ENCODE results near the gene LSP1. TPM values are rescaled to one million over a fixed set of nuclear protein-coding genes. Genes with fewer than 3 reads are reported as not detected.
A peak's percentile ranks its signal among the peaks of the same experiment; 100 is the strongest.
"Not testable (repeated sequence)": the region's sequence is repeated elsewhere in the genome, so short reads cannot be mapped to it uniquely, and the experiment has no call there.

Gene LSP1
- polyA plus RNA-seq, 1 donor: 20.5 TPM

- Histone ChIP-seq H3K4me1 (ENCODE audit: control insufficient read depth, insufficient read depth, low read length) (no peaks in the 10 kb centered on the region), H3K27ac (ENCODE audit: low read length) (no peak overlapping the region), H3K9me3 (ENCODE audit: control insufficient read depth, low read depth, low read length) (peaks cover 3% of the 10 kb centered on the region), H3K27me3 (ENCODE audit: control insufficient read depth, insufficient read depth, low read length) (no peaks in the 10 kb centered on the region), H3K4me3 (ENCODE audit: low read length) (no peak overlapping the region), H3K36me3 (ENCODE audit: control insufficient read depth, insufficient read depth, low read length) (no peaks in the 10 kb centered on the region)
- WGBS (ENCODE audit: insufficient coverage, low lambda C conversion rate): no CpG with 5 or more reads among the region's 23 CpGs
- peak in 1 of 2 donors; percentile 27 for DNase-seq
Observed at GRCh38 chr11:1939006-1939625, 86.2 kb downstream of the LSP1 start.

GRCh38 chr11:1939788-1940187 lies 86.9 kb downstream of the LSP1 start:
- not testable (repeated sequence) for H3K27me3 ChIP-seq (ENCODE audit: control insufficient read depth, insufficient read depth, low read length)
- DNase-seq: peak in 1 of 2 donors; percentile 33
- no CpG with 5 or more reads among the region's 1 CpG for WGBS (ENCODE audit: insufficient coverage, low lambda C conversion rate)

More at GRCh38 chr11:1939788-1940187, 86.9 kb downstream of the LSP1 start:
- not testable (repeated sequence) for H3K36me3 ChIP-seq (ENCODE audit: control insufficient read depth, insufficient read depth, low read length); H3K4me3 ChIP-seq (ENCODE audit: low read length); H3K4me1 ChIP-seq (ENCODE audit: control insufficient read depth, insufficient read depth, low read length); H3K9me3 ChIP-seq (ENCODE audit: control insufficient read depth, low read depth, low read length); H3K27ac ChIP-seq (ENCODE audit: low read length)

Other genes with a start within 250 kb of the LSP1 start
- not detected for gene KRTAP5-3, start 244.6 kb upstream of the LSP1 start, polyA plus RNA-seq
- gene KRTAP5-4, start 230.9 kb upstream of the LSP1 start, polyA plus RNA-seq: not detected
- gene KRTAP5-5, start 223.3 kb upstream of the LSP1 start, polyA plus RNA-seq: 0.18 TPM
- gene KRTAP5-6, start 155.9 kb upstream of the LSP1 start, polyA plus RNA-seq: not detected
- gene IFITM10, start 102.5 kb upstream of the LSP1 start, polyA plus RNA-seq: 0.67 TPM
- gene CTSD, start 89.2 kb upstream of the LSP1 start, polyA plus RNA-seq: 341 TPM
- 2.7 TPM for gene SYT8, start 18.1 kb upstream of the LSP1 start, polyA plus RNA-seq
- 5.2 TPM for gene TNNI2, start 14.1 kb upstream of the LSP1 start, polyA plus RNA-seq
- 0.67 TPM for gene PRR33, start 38.8 kb downstream of the LSP1 start, polyA plus RNA-seq
- gene TNNT3, start 66.6 kb downstream of the LSP1 start, polyA plus RNA-seq: 11.9 TPM
- 70.2 TPM for gene MRPL23, start 94.2 kb downstream of the LSP1 start, polyA plus RNA-seq
- gene H19, start 144.8 kb downstream of the LSP1 start, polyA plus RNA-seq: 4,676 TPM

Data from large intestine (tissue), 3 donors.